K562 (cell line): ENCODE measurements around the gene SLC24A3. TPM values are rescaled to one million over a fixed set of nuclear protein-coding genes. Genes with fewer than 3 reads are reported as not detected.

Experiments
- ATAC-seq: fragments of 200-7000 bp; cut with Tn5 transposase; 3 replicates; pipeline ENCODE4 v1.9.1; 2020; ENCODE audit warnings: moderate library complexity
- BruUV-seq: library from RNA; stranded (reverse); fragments of 400-500 nt; replicated peaks from 2 replicates; lab custom pipeline; 2021; lab: Mats Ljungman, UMichigan
- CTCF ChIA-PET: fragments of 300-600 bp; formaldehyde crosslinking; extraction: SDS; loops from one replicate; lab custom pipeline; 2021; ENCODE audit warnings: low intra/inter-chr PET ratio; lab: Yijun Ruan, JAX
- POLR2A ChIA-PET: fragments of 300-600, 350-650 bp; sonication (Branson Sonifier 250); formaldehyde crosslinking; extraction: SDS; loops from one replicate; lab custom pipeline; 2021; ENCODE audit warnings: antibody characterized with exemption, inconsistent platforms; lab: Yijun Ruan, JAX
- DNase-seq, 4 experiments: peaks; one replicate each; pipeline versions ENCODE4 v3.0.0 to v3.0.0-alpha.2; 2011 to 2018; ENCODE audit warnings: low spot score in 3 of 4, mixed read lengths in 3 of 4; ENCODE audit errors: extremely low read depth in 1 of 4
- FAIRE-seq: peaks from 2 replicates; lab custom pipeline; 2011; peaks lifted over from hg19 to GRCh38; lab: Jason Lieb, UNC
- H2AFZ ChIP-seq: 2 replicates; pipeline ENCODE4 v1.6.0; 2011; ENCODE audit warnings: low read depth, low read length, control low read depth, inconsistent platforms
- H3K27ac ChIP-seq: fragments of 200-600 bp; 3 replicates; pipeline ENCODE4 v1.8.0; 2011; ENCODE audit warnings: low read depth, mild to moderate bottlenecking, control low read depth, inconsistent platforms, low read length, moderate library complexity, mixed read lengths; ENCODE audit errors: extremely low read depth
- H3K27me3 ChIP-seq, 2 experiments: fragments of 300-600 bp in 1 of 2; 2 replicates in 1 of 2; 3 replicates in 1 of 2; pipeline versions ENCODE4 v1.6.0 to v1.8.0; 2011; ENCODE audit warnings: inconsistent platforms in 2 of 2, low read length in 2 of 2, mild to moderate bottlenecking in 1 of 2, mixed read lengths in 1 of 2, moderate library complexity in 1 of 2; ENCODE audit not compliant: control insufficient read depth in 2 of 2, insufficient read depth in 2 of 2
- H3K36me3 ChIP-seq: fragments of 300-600 bp; 3 replicates; pipeline ENCODE4 v1.8.0; 2011; ENCODE audit warnings: mild to moderate bottlenecking, low read length, inconsistent platforms; ENCODE audit not compliant: control insufficient read depth, insufficient read depth
- H3K4me1 ChIP-seq, 2 experiments: fragments of 200-600 bp in 1 of 2; replicated peaks in 1 of 2; 2 replicates in 1 of 2; 3 replicates in 1 of 2; pipeline versions ENCODE4 v1.5.1 to v1.8.0; 2011; ENCODE audit warnings: inconsistent platforms in 2 of 2, low read length in 2 of 2, mild to moderate bottlenecking in 1 of 2, mixed read lengths in 1 of 2, moderate library complexity in 1 of 2; ENCODE audit not compliant: control insufficient read depth in 2 of 2, insufficient read depth in 2 of 2
- H3K4me2 ChIP-seq: 2 replicates; pipeline ENCODE4 v1.6.1; 2011; ENCODE audit warnings: low read length, control low read depth, inconsistent platforms, mixed read lengths; ENCODE audit not compliant: insufficient read depth
- H3K4me3 ChIP-seq: fragments of 200-600 bp; sonication (generic), shearing (Covaris generic); 2 replicates; pipeline ENCODE4 v1.5.1; 2016; ENCODE audit warnings: control low read depth, inconsistent platforms
- H3K79me2 ChIP-seq: fragments of 200-600 bp; 3 replicates; pipeline ENCODE4 v1.8.0; 2011; ENCODE audit warnings: low read length, inconsistent platforms; ENCODE audit not compliant: control insufficient read depth, insufficient read depth
- H3K9ac ChIP-seq, 2 experiments: 2 replicates each; pipeline versions ENCODE4 v1.6.0 to v1.6.1; 2011; ENCODE audit warnings: low read depth in 2 of 2, low read length in 2 of 2, control low read depth in 1 of 2, inconsistent platforms in 1 of 2, mild to moderate bottlenecking in 1 of 2, mixed read lengths in 1 of 2; ENCODE audit not compliant: insufficient read depth in 1 of 2
- H3K9me1 ChIP-seq: one replicate; pipeline ENCODE4 v1.6.0; 2011; ENCODE audit warnings: inconsistent platforms, mild to moderate bottlenecking, low read length, moderate library complexity; ENCODE audit not compliant: control insufficient read depth, insufficient read depth
- H3K9me3 ChIP-seq: replicated peaks from 2 replicates; pipeline ENCODE4 v1.5.1; 2011; ENCODE audit warnings: low read depth, low read length, inconsistent platforms; ENCODE audit not compliant: control insufficient read depth, insufficient read depth
- H4K20me1 ChIP-seq: replicated peaks from 2 replicates; pipeline ENCODE4 v1.6.1; 2011; ENCODE audit warnings: low read length, inconsistent platforms, mixed read lengths; ENCODE audit not compliant: control insufficient read depth, insufficient read depth
- ATF1 ChIP-seq, 2 experiments: fragments of 450-650 bp in 1 of 2; IDR thresholded peaks; 2 replicates each; pipeline ENCODE4 v1.6.1; 2016; ENCODE audit warnings: missing compliant biosample characterization in 1 of 2, missing genetic modification characterization in 1 of 2
- CGGBP1 ChIP-seq: fragments of 250-450 bp; sonication (Bioruptor Pico); IDR thresholded peaks from 2 replicates; pipeline ENCODE4 v1.9.0; 2021; ENCODE audit warnings: mild to moderate bottlenecking
- DIDO1 ChIP-seq: fragments of 450-650 bp; IDR thresholded peaks from 2 replicates; pipeline ENCODE4 v1.6.1; 2016; ENCODE audit warnings: low read depth, missing biosample characterization, missing genetic modification characterization
- TAF15 ChIP-seq: fragments of 200-400 bp; formaldehyde crosslinking; IDR thresholded peaks from 2 replicates; pipeline ENCODE4 v1.6.1; 2017; ENCODE audit warnings: mild to moderate bottlenecking, low read depth, low read length, moderate library complexity
- TCF15 ChIP-seq: fragments of 250-450 bp; sonication (Bioruptor Pico); IDR thresholded peaks from 2 replicates; pipeline ENCODE4 v1.8.0; 2022; ENCODE audit warnings: moderate library complexity, mild to moderate bottlenecking, inconsistent platforms
- ZNF12 ChIP-seq: sonication (generic); formaldehyde crosslinking; IDR thresholded peaks from 2 replicates; pipeline ENCODE4 v1.4.0; 2020; ENCODE audit warnings: mild to moderate bottlenecking, missing genetic modification reagents
- ZNF449 ChIP-seq: fragments of 250-450 bp; sonication (Bioruptor Pico); IDR thresholded peaks from 2 replicates; pipeline ENCODE4 v1.8.0; 2022; ENCODE audit warnings: moderate library complexity, mild to moderate bottlenecking, inconsistent platforms
- ZNF699 ChIP-seq: fragments of 250-450 bp; sonication (Bioruptor Pico); IDR thresholded peaks from 2 replicates; pipeline ENCODE4 v1.8.0; 2021; ENCODE audit warnings: mild to moderate bottlenecking, moderate library complexity; ENCODE audit not compliant: insufficient replicate concordance
- ZNF764 ChIP-seq: fragments of 250-450 bp; sonication (Bioruptor Pico); IDR thresholded peaks from 2 replicates; pipeline ENCODE4 v1.4.0; 2020; ENCODE audit warnings: low read depth, mild to moderate bottlenecking, moderate library complexity
- WGBS: fragments of 100-300 bp; shearing (Covaris generic); methylation state at CpG from one replicate; pipeline ENCODE4 v1.1.6; 2016; ENCODE audit warnings: low coverage, mixed read lengths; ENCODE audit not compliant: insufficient coverage; ENCODE audit errors: missing lambda C conversion rate; 5-methylcytosine and 5-hydroxymethylcytosine counted together
- in situ Hi-C: fragments of 300-500 bp; cut with MboI; formaldehyde crosslinking; loops from 4 replicates; pipeline ENCODE4 v1.15.0; 2018; ENCODE audit warnings: inconsistent platforms, mixed read lengths
- intact Hi-C: fragments of 100-400 bp; cut with micrococcal nuclease; formaldehyde crosslinking; loops from 2 replicates; pipeline ENCODE4 v1.14.2; 2022
- polyA plus RNA-seq, 8 experiments: library from polyadenylated mRNA; depleted of rRNA in 4 of 8; stranded (reverse) in 5 of 8; unstranded in 3 of 8; fragments of >200 nt; fragmentation: Nextera tagmentation in 2 of 8; fragmentation: Illumina TruSeq in 1 of 8; extraction: Ambion mirVana in 2 of 8; extraction: Trizol in 1 of 8; gene quantifications; 2 replicates each; pipeline versions ENCODE4 v1.2.1 to v1.2.3, GENCODE V29; 2011 to 2014; ENCODE audit warnings: inconsistent platforms in 1 of 8, missing spikeins in 1 of 8
- total RNA-seq, 7 experiments: library from RNA; depleted of rRNA in 6 of 7; stranded (reverse); fragments of >200 nt in 6 of 7; fragmentation: Illumina TruSeq in 2 of 7; extraction: Trizol in 2 of 7; gene quantifications; 2 replicates each; pipeline versions ENCODE4 v1.2.1 to v1.2.3, GENCODE V29; 2011 to 2021; ENCODE audit warnings: low replicate concordance in 1 of 7
- TF ChIP-seq, protein P1 (sequence below): fragments of 450-650 bp; IDR thresholded peaks from 2 replicates; pipeline ENCODE4 v1.6.1; 2014; ENCODE audit warnings: low read depth, mild to moderate bottlenecking, moderate library complexity, borderline replicate concordance
- TF ChIP-seq, protein P2 (sequence below): fragments of 250-450 bp; sonication (Bioruptor Pico); IDR thresholded peaks from 2 replicates; pipeline ENCODE4 v1.8.0; 2021; ENCODE audit warnings: mild to moderate bottlenecking, moderate library complexity

SLC24A3 gene
- total and polyA plus RNA-seq, 9 of the 15 experiments (the other 6 are each of a cell fraction or from before 2014, with no cell fraction given): not detected

DNA sequence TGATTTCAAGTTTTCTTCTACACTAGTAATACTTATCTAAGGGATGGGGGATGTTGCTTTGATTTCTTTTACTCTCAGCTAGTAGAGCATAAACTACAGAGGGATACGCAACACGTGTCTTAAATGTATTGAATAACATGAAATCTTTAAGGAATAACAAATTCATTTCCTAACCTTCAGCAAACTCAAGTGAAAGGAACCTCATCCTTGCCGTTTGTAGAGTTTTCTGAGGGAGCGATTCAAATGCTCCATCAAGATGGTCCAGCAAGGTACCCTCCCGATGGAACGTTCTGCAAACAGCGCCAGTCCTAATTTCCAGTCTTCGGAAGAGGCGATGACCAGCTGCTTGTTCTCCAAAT lies 450.2 kb downstream of the SLC24A3 start:
- no peaks in the 10 kb centered on the region for H3K36me3 ChIP-seq
- intact Hi-C loops: loop anchor here (2.0 kb wide), 2 partner anchors 34 to 456 kb away; no protein-coding TSS in a partner anchor
- H3K9me3 ChIP-seq: no peaks in the 10 kb centered on the region
- in situ Hi-C loops: loop anchor here (10.0 kb wide), 1 partner anchor 458 kb away; no protein-coding TSS in a partner anchor
- no peaks in the 10 kb centered on the region for H3K9me1 ChIP-seq
- DNase-seq: no peak
- POLR2A ChIA-PET: interaction anchor here (1.2 kb wide), 1 partner anchor 44 kb away, joined by 3 read pairs; no protein-coding TSS in a partner anchor
- no peaks in the 10 kb centered on the region for H4K20me1 ChIP-seq
- peaks cover 0 to 3% of the 10 kb centered on the region in 2 experiments; a peak in 1 of 5 replicates for H3K27me3 ChIP-seq
- TF ChIP-seq DIDO1 (tag) (no peak), ZNF764 (CRISPR knock-in tag) (no peak), ZNF699 (CRISPR knock-in tag) (no peak), TAF15 (no peak), ZNF12 (no peak), ZNF449 (no peak), CGGBP1 (CRISPR knock-in tag) (no peak), ATF1 (CRISPR knock-in tag; IDR thresholded peaks at IDR 0.05) (no peak), ATF1 (tag; IDR thresholded peaks at IDR 0.05) (no peak), TCF15 (CRISPR knock-in tag) (no peak)
- TF ChIP-seq, protein P1, sequence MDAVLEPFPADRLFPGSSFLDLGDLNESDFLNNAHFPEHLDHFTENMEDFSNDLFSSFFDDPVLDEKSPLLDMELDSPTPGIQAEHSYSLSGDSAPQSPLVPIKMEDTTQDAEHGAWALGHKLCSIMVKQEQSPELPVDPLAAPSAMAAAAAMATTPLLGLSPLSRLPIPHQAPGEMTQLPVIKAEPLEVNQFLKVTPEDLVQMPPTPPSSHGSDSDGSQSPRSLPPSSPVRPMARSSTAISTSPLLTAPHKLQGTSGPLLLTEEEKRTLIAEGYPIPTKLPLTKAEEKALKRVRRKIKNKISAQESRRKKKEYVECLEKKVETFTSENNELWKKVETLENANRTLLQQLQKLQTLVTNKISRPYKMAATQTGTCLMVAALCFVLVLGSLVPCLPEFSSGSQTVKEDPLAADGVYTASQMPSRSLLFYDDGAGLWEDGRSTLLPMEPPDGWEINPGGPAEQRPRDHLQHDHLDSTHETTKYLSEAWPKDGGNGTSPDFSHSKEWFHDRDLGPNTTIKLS: no peak
- TF ChIP-seq, protein P2, sequence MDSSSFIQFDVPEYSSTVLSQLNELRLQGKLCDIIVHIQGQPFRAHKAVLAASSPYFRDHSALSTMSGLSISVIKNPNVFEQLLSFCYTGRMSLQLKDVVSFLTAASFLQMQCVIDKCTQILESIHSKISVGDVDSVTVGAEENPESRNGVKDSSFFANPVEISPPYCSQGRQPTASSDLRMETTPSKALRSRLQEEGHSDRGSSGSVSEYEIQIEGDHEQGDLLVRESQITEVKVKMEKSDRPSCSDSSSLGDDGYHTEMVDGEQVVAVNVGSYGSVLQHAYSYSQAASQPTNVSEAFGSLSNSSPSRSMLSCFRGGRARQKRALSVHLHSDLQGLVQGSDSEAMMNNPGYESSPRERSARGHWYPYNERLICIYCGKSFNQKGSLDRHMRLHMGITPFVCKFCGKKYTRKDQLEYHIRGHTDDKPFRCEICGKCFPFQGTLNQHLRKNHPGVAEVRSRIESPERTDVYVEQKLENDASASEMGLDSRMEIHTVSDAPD (CRISPR knock-in tag): no peak
- TF ChIP-seq, all 486 proteins: peak for 0
- no peak overlapping the region for H3K27ac ChIP-seq
- H2AFZ ChIP-seq: no peak overlapping the region
- CTCF ChIA-PET: interaction anchor here (0.6 kb wide), 1 partner anchor 145 kb away, joined by 3 read pairs; no protein-coding TSS in a partner anchor
- H3K4me3 ChIP-seq: no peak overlapping the region
- no peak overlapping the region for H3K4me2 ChIP-seq
- ATAC-seq (no peak), FAIRE-seq (no peak)
- H3K9ac ChIP-seq: no peak overlapping the region
- H3K79me2 ChIP-seq: no peaks in the 10 kb centered on the region
- BruUV-seq: no TSS peak
- H3K4me1 ChIP-seq: no peaks in the 10 kb centered on the region; a peak in 1 of 5 replicates
- 2% methylated on average over 9 of the region's 9 CpGs for WGBS
